Esophagus muscularis mucosa (tissue), 2 donors: ENCODE results near the gene DYTN.

Experiments used
- EP300 ChIP-seq: sonication (generic); formaldehyde crosslinking; IDR thresholded peaks from one replicate; pipeline ENCODE4 v1.6.1; 2017; ENCODE audit warnings: antibody characterized with exemption
- POLR2A ChIP-seq: fragments of 450-650 bp; IDR thresholded peaks from one replicate; pipeline ENCODE4 v1.6.1; 2017; ENCODE audit warnings: antibody characterized with exemption, moderate library complexity, mild to moderate bottlenecking, low read depth

DNA sequence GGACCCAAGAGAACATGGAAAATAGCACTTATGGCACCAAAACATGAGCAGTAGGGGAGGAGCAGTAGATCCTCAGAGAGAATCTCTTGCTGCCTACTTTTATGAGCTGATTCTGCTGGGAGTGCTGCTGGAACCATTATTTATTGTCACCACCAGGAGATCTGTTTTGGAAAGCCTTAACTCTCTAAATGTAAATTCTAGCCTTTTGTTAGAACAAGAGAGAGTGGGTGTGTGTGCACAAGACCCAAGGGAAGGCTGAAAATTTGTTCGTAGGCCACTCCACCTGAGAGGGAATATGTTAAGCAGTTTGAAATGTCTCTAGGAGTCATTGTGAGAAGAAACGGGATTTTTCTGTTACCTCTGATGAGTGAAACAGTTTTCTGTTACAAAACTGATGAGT, 92.1 kb downstream of the DYTN start:
- TF ChIP-seq POLR2A, result no peak
- no peak for TF ChIP-seq EP300
